GM18520 (cell line): ENCODE measurements around the gene LRRN3.

Experiments
- ATAC-seq: cut with Tn5 transposase; IDR thresholded peaks from one replicate; pipeline ENCODE4 v1.9.1; 2021; ENCODE audit not compliant: unreplicated experiment

The LRRN3 gene

DNA sequence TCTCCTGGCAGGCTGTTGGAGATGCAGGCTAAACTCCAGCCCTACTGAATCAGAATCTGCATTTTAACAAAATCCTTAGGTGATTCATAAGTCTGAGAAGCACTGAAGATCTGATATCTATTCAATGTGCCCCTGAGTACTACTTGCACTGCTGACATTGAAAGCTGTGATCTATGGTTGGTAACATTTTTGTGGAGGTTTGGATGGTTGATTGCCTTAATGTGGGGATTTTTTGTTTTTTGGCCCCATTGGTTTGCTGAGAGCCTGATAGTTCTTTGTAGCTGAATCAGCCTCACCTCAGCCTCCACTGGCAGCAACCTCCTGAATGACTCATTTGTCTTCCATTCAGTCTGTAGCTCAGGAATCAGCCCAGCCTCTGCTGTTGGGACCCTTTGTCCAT lies 14.7 kb upstream of the LRRN3 start:
- ATAC-seq = no peak

DNA sequence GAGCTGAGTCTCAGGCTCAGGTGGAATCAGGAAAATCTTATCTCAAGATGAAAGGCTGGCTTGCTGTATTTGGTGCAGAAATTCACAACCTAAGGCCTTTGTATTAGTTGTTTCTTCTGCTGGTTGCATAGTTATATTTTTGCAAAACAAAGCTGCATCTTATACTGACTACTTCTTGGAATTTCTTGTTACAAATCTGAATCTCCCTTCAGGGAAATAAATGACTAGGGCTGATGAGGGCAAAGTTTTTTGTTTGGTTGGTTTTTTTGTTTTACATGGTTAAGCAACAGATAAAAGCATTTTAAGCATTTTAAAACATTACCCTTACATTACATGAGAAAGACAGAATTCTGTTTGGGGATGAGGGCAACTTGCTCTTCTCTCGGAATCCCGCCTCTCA lies 13.9 kb upstream of the LRRN3 start:
- ATAC-seq = no peak

DNA sequence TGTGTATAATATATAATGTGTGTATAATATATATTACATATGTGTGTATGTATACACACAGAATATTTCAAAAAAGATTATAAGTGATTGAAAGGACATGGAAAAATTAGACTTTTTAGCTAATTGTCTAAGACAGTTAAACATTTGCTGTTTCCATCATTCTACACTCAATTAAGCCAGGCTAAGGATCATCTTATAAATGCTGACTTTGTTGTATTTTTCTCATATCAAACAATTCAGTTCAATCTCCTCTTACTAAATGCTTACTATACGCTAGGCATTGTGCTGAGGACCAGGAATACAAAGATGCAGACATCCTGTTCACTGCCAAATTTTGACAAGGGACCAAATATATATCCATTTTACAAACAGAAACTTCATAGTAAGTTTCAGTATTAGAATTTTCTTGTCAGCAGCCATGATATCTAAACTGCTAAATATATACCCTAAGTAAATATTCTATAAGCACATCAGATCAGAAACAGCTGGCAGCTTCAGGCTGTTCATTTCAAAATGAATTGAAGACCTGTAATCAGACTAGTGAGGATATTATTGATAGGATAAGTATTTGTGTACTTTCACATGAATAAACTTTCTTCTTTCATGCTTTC lies 10.3 kb upstream of the LRRN3 start:
- ATAC-seq = no peak

DNA sequence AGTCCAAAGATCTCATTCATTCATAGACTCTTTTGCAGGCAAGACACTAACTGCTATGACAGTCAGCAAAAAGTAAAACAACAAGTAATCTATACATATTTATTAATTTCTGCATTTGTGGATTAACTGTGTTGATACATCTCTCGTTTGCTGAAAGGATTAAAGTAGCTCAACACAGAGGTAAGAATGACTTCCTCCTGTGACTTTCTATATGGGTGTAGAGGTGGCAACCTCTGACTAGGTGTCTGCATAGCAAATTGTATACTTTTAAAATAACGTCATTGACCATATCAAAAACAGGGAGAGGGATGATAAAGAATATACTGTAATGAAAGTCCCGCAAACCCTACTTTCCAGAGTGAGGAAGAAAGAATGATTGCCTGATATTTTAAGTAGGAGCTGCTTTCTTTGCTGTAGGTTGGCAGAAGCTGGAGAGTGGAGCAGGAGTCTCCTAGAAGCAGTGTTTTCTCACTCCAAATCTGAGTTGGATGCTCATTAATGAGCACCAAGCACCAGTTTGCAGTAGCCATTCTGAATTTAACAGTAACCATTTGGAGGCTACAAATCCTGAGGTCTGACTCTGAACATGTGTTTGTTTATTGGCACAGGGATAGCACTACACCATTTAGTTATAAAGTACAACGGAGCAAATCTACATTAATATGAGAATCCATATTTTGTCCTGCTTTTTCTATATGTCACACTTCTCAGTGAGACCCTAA lies 9.2 kb upstream of the LRRN3 start:
- ATAC-seq = no peak

DNA sequence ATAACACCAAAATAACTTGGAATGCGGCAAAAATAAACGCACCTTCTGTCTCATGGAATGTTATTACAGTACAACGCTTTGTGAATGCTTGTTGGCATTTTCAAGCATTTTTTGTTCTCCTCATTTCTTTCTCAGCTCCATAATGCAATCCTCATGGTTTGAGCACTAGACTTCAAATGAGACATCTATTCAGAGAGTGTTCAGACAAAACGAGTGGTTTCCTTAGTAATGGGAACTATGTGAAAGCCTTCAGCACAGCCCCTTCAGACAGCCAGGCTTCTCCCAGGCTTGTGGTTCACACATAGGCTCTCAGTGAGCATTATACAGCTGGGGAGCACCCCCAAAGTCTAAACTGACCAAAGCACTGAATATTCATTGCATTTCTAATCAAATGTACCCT lies 8.6 kb upstream of the LRRN3 start:
- no peak for ATAC-seq

DNA sequence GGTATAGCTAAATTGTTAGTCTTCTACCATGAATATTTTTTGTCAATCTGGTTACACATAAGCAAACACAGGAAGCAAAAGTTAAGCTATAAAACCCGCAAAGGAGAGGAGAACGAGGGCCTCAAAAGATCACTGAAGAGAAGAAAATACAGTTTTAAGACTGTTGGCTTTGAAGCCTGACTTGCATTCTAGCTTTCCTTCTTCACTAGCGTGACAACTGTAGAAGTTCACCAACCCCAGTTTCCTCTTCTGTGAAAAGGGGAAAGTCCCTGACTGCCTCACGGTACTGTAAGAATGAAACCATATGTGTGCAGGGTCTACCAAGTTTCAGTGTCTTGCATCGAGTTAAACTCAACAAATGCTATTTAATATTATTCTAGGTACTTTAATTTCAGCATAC lies 7.5 kb upstream of the LRRN3 start:
- ATAC-seq = peak; percentile 99

DNA sequence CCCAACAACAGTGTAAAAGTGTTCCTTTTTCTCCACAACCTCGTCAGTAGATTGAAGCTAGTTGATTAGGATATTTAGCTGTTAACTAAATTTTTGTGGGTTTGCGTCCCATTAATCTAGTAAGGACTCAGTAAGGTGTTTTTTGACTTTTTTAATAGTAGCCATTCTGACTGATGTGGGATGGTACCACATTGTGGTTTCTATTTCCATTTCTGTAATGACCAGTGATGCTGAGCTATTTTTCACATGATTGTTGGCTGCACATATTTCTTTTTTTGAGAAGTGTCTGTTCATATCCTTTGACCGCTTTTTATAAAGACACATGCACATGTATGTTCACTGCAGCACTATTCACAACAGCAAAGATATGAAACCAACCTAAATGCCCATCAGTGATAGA lies 5.6 kb upstream of the LRRN3 start:
- ATAC-seq = no peak

DNA sequence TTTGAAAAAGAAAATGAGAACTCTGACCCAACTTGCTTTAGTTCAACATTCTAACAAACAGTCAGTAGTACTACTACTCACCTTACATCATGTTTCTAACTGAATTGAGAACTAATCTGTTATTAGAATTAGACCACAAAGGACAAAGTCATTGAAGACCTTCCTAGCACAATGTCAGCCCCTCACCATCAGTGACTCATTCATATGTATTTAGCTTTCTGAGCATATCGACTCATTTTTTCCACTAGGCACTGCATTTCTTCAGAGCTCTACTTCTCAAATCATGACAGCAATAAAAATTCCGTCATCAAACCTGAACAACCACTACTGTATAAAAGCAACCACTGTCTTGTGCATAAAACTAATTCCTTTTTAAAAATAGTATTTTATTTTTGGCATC lies 4.4 kb upstream of the LRRN3 start:
- no peak for ATAC-seq

DNA sequence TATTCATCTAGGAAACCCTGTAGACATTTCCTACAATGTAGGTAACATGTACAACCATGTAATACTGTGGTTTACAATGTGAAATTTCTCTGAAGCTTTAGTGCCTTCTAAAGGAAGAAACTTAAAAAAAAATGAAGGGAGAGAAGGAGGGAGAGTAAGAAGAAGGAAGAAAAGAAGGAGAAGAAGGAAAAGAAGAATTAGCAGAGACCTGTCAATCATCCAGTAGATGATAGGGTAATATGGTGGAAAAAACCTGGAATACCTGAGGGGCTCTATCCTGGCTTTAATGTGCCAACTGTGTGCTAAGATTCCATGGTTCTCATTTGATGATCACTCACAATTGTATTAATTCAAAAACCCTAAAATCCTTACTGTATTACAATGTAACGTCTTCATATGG lies 2.6 kb upstream of the LRRN3 start:
- ATAC-seq = no peak

DNA sequence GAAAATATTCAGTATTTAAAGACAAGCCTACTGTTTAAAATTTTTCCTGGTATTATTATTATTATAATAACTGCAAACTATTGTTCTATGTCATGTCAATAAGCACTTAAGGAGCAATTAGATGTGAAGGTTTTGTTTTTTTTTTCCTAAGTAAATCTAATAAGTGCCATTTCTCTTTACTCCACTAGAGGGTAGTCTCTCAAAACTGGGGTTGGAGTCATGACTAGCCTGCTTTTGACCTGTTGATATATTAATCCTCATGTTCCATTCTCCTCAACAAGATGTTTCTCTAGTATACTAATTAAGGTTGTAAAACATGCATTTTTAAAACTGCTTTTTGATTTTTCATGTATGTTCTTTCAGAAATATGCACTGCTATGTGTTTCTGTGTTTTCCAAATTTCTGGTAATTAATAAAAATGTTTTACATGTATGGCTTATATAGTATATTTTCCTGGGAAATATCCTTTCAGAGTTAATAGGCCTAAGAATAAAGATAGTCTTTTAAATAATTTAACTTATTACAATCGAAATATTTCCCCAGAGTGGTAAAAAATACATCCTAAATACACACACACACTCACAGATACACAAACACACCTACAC lies 1.0 kb upstream of the LRRN3 start:
- ATAC-seq = peak; percentile 38

DNA sequence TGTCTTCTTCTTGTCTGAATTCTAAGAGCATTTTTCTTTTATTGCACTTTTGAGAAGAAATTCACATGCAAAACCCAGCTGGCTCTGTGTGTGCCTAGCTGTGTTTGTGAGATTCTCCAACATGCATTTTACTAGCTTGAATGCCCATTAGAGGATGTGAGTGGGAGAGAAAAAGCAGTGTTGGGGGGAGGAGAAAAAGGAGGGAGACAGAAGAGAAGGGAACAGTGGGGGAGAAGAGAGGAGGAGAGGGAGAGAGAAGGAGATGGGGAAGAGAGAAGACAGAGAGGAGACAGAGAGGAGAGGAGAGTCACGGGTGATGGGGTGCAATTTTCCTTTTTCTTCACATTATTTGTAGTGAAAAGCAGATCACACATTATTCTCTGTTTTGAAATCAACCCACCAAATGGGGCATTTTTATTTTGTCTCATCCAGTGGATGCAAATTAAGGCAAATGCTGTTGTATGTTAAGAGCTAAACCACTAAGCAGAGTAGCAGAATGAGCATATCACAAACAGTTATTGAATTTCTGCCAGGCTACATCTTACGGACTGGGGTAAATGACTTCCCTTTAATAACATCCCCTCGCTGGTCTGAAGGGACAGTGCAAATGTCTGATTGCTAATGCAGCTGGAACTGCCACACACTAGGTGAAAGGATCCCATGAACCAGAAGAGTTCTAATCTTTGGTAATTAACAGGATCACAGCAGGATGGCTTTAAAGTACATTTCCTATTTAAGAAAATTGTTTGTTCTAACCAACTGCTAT lies 849 bp downstream of the LRRN3 start:
- peak; percentile 29 for ATAC-seq

DNA sequence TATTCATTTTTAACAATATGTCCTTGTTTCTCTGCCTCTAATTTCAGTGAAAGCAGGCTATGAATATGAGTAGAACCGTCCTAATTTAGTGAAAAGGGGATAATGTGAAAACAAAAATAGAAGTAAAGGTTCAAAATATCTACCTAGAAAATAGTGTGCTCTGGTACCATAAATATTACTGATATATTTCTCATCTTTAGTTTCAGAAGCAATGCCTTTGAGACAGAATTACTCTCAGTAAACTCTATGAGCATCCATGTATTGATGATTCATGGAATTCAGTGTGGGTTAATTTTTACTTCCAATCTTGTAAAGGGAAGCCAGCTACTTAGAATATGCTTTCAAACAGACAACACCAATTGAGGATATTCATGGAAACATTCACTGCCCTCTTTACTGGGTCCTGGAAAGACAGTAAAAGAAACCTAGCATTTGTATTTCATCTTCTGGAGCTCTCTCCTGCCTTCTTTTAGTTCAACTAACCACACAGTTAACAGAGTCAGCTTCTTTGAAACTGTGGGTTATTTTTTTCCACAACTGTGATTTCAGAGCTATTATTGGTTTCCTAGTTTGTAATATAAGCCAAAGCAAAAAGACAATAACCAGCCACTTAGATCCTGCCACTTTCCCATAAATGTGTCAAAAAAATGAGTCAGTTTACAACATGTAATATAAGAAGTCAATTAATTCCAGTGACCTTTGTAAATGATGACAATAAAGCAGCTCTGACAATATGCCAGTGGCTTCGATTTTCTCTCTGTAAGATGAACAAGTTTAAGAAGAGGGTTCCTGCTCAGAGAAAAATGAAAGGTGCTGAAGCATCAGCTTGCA lies 1.7 kb downstream of the LRRN3 start:
- no peak for ATAC-seq

DNA sequence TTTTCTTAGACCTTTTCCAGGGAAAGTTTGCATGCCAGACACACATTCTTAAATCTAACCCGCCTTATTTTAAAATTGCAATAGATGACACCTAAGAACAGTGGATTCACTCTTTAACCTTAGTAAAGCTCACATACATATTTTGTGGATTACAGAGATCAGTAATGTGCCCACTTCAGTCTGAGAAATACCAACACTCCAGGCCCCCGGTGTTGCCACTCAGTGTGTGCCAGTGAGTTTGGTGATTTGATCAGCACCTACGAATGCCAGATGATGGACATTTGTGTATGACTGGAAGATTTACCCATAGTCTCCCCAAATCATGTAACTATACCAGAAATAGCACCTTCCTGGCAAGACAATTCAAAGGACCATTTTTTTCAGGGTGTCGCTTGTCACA lies 2.6 kb downstream of the LRRN3 start:
- no peak for ATAC-seq

DNA sequence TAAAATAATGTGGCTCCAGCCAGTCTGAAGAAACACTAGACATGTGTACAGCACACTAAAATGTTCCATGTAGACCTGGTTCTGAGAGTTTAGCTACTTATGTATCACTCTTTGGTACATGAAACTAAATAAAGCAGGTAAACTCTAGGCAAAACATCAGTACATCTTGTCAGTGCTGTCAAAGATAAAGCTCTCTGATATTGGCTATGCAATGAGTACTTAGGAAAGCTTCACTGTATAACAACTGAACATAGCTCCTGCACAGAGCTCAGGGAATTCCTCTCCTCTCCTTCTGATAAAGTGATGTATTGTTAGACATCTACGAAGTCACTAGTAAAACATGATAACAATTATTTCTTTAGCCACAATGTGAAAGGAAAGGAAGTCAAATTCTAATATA lies 3.5 kb downstream of the LRRN3 start:
- no peak for ATAC-seq

DNA sequence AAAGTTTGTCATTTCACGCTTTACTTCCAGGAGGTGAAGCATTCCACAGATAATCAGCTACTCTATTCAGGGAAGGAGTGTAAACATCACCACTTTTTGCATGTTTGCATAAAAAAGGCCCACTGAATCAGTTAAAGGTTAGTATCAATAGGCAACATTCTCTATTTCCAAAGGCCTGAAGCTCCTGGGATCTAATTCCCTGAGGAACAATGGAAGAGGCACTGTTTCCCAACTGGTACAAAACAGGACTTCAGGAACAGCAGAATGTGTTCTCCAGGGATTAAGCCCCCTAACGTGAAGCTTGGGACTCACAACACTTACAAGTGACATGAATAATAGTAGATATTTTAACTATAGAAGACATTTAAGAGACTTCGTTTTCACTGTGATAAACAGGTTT lies 6.1 kb downstream of the LRRN3 start:
- ATAC-seq = no peak

DNA sequence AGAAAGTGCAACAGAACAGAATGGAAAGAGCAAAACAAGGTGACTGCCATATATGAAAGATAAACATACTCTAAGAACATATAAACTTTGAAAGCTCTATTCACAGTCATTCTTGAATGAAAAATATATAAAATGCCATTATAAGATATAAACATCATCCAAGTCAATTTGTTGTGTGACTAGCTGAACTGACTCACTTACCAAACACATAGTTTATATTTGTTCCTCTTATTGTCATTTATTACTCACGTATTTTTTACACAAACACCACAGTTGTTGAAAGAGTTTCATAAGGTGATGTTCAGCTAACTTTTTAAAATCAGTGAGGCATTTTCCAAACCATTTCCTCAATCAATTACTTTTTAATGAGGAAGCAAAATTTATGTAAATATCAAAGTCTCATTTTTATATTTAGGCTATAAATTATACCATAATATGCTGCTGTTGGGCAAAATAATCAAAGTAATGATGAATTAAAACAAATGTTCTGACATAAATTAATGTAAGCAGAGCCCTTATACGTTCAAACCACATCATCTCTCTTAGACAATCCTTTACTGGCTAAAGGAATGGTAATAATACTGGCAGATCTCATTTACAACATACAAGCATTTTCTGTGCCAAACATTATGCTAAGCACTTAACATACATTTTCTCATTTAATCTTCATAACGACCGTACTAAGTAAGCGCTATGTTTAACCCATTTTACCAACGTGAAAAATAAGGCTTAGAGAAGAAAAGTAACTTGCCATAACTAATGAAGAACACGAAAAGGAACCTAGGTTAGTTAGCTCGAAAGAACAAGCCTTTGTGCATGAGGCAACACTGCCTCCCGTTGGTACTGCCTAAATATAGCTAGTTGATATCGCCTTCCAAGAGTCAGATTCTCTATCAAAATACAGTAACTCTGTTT lies 7.3 kb downstream of the LRRN3 start:
- ATAC-seq = peak; percentile 67

DNA sequence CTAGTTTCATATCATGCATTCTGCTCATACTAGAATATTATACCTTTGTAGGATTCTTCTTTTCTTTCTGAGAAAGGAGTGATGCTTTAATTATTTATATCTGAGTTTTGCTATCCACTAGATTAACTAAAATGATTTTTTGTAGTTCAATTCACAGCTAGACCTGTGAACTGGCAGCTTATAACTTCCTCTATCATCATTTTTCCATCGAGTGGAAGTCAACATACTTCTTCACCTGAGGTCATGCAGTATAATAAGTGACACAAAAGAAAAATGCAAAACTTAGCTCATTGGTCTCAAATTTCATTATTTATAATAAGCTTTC lies 8.0 kb downstream of the LRRN3 start:
- no peak for ATAC-seq

DNA sequence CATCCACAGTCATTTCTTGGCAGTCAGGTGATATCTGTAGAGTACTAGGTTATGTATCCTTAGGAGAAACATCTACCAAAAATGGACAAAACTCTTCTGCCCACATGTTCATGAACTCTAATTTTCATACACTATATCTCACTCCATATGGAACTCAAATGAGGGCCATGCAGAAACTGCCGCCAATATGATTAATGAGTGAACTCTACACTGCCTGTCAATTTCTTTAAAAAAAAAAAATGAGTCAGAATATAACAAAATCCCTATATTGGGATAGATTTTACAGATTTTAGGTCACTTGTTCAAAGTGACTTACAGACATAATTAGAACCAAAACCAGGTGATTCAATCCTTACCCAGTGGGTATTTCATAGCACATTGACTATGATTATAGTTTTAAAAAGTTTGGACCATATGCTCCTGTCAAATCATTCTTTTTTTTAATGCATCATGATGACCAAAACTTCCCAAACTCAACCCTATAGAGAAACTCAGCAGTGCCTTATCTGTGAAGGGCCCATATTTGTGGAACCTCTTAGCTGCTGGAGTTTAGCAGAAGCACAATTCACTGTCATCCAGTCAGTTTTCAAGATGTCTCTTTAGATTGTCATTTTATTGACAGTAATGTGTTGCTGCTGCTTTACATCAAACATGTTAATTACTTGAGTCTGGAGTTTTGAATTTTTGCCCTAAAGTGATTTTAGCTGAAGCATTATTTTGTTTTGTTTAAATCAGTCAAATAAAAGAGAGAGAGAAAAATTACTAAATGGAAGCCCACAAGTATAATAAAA lies 11.1 kb downstream of the LRRN3 start:
- ATAC-seq = no peak

DNA sequence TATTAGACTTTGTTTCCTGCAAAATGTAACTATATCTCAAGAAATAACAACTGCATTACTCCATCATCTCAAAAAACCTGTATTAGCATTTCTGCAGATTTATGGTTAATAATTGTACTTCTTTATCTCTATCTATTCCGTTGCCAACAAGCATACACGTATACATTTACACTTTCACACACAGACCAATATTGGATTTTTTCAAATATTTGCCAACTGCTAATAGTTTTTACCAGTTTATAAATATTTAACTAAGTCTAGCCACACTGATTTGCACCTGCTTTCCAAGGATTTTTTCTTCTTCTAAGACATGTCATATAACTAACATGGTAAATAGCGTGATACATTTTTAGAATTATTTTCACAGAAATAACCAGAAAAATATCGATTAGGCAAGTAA lies 12.2 kb downstream of the LRRN3 start:
- ATAC-seq = no peak
